GM13976 (cell line): ENCODE data around the gene CUL3.
"Not testable (repeated sequence)": the region's sequence is repeated elsewhere in the genome, so short reads cannot be mapped to it uniquely, and the experiment has no call there.

Experiments
- DNase-seq: peaks from one replicate; pipeline ENCODE4 v3.0.0; 2012; ENCODE audit warnings: low spot score
- CTCF ChIP-seq: IDR thresholded peaks from 2 replicates; pipeline ENCODE4 v1.5.1; 2012; ENCODE audit warnings: borderline replicate concordance, mild to moderate bottlenecking; ENCODE audit not compliant: insufficient read depth; ENCODE audit errors: extremely low read depth, missing control alignments, control extremely low read depth
- in situ Hi-C: fragments of 300-500 bp; cut with MboI; formaldehyde crosslinking; loops from one replicate; pipeline ENCODE4 v1.12.0; 2022; ENCODE audit warnings: low sequenced_read_pairs, mixed read lengths, inconsistent platforms; ENCODE audit not compliant: unreplicated experiment

Gene CUL3

GRCh38 chr2:224525774-224526173 is 59.4 kb downstream of the CUL3 start:
- in situ Hi-C loops, result no loop called here
- no peak for TF ChIP-seq CTCF
- DNase-seq, result no peak

- TF ChIP-seq CTCF, result no peak
- DNase-seq, result no peak
- in situ Hi-C loops, result no loop called here
These were observed 60.5 kb downstream of the CUL3 start for GRCh38 chr2:224524657-224525056.

- in situ Hi-C loops, result no loop called here
- no peak for TF ChIP-seq CTCF
- no peak for DNase-seq
These were observed 61.3 kb downstream of the CUL3 start for GRCh38 chr2:224523626-224524577.

GRCh38 chr2:224522483-224522882 is 62.7 kb downstream of the CUL3 start:
- in situ Hi-C loops, result not testable (repeated sequence)

GRCh38 chr2:224520064-224520463 is 65.1 kb downstream of the CUL3 start:
- in situ Hi-C loops, result no loop called here
- peak; percentile 30 for DNase-seq
- TF ChIP-seq CTCF, result no peak

More at GRCh38 chr2:224522483-224522882, 62.7 kb downstream of the CUL3 start:
- not testable (repeated sequence) for DNase-seq

GRCh38 chr2:224518806-224519580 is 66.2 kb downstream of the CUL3 start:
- TF ChIP-seq CTCF, result no peak
- DNase-seq, result no peak
- in situ Hi-C loops, result no loop called here

GRCh38 chr2:224517963-224518362 is 67.2 kb downstream of the CUL3 start:
- in situ Hi-C loops, result no loop called here
- DNase-seq, result peak; percentile 17

GRCh38 chr2:224516393-224516792 is 68.8 kb downstream of the CUL3 start:
- DNase-seq, result not testable (repeated sequence)

More at GRCh38 chr2:224517963-224518362, 67.2 kb downstream of the CUL3 start:
- TF ChIP-seq CTCF, result no peak

More at GRCh38 chr2:224516393-224516792, 68.8 kb downstream of the CUL3 start:
- in situ Hi-C loops, result not testable (repeated sequence)
